Measurements from ENCODE around the gene ALDOB.

- TF ChIP-seq CTCF (IDR thresholded peaks at IDR 0.05), result peak; percentile 15 to 47 (median 23)
- TF ChIP-seq POLR2A (IDR thresholded peaks at IDR 0.05), result no peak
Measured at GRCh38 chr9:101387871-101388506, 47.6 kb downstream of the ALDOB start.

Measured in uterus (tissue), 2 donors.